NT2/D1 (cell line): Measurements from ENCODE around the gene GZMH.

ENCODE experiments used
- SUZ12 ChIP-seq: IDR thresholded peaks from 2 replicates; pipeline ENCODE4 v1.6.1; 2011; ENCODE audit not compliant: insufficient read length, insufficient read depth; ENCODE audit errors: extremely low read depth
- YY1 ChIP-seq: IDR thresholded peaks from 2 replicates; pipeline ENCODE4 v1.6.1; 2011; ENCODE audit not compliant: insufficient read length, insufficient read depth
- ZNF274 ChIP-seq: IDR thresholded peaks from 2 replicates; pipeline ENCODE4 v1.6.1; 2011; ENCODE audit warnings: mild to moderate bottlenecking, low read depth, low read length

- TF ChIP-seq ZNF274: no peak
- TF ChIP-seq YY1: no peak
- no peak for TF ChIP-seq SUZ12
Observed at GRCh38 chr14:24613747-24614146, 4.3 kb upstream of the GZMH start.
